Measurements from ENCODE around the gene AKR1B15. TPM values are rescaled to one million over a fixed set of nuclear protein-coding genes. Genes with fewer than 3 reads are reported as not detected.
A peak's percentile ranks its signal among the peaks of the same experiment; 100 is the strongest.

The AKR1B15 gene
- total RNA-seq, 2 donors from 2014 or later = 1.0 TPM; not detected in 1

DNA sequence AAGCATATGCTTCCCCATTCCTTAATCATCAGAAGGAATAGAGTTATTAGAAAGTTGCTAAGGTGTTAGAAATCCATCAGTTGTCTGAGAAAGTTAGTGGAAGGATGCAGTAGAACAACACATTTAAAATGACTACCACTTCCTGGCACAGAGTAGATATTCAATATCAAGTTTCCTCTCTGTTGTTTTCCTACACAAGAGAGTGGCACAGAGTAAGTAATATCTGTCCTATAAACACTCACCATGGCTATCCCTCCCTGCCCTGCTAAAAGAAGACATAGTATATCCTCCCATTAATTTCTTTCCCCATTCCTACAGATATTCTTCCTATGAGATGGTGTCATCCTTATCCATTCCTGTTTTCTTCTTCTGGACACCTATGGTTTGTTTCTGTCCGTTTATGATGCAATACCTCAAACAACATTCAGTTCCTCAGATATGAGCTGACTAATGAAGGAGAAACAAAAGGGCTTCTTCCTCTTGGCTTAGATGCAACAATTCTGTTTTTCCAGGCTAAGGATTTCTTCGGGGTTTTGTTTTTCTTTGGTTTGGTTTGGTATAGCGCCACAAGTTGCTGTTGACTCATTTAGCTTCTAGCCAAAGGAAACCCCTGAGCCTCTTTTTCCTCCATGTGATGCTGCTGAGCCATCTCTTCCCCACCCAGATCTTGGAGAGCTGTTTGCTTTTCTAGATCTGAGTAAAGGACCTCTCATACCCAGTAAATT lies 64.9 kb downstream of the AKR1B15 start:
- DNase-seq (ENCODE audit: low spot score) = no peak
- H3K36me3 ChIP-seq = no peaks in the 10 kb centered on the region
- no peaks in the 10 kb centered on the region for H3K27me3 ChIP-seq (replicated peaks; ENCODE audit: insufficient read depth)
- intact Hi-C loops (cut with DNase I) = no loop called here
- no peaks in the 10 kb centered on the region for H3K9me3 ChIP-seq
- H3K4me3 ChIP-seq = no peak overlapping the region
- no peaks in the 10 kb centered on the region for H3K4me1 ChIP-seq (replicated peaks)
- H3K27ac ChIP-seq = no peak overlapping the region
- WGBS = 11% methylated on average over 3 of the region's 3 CpGs
- TF ChIP-seq POLR2AphosphoS5 (IDR thresholded peaks at IDR 0.05) (peak; percentile 36), POLR2A (IDR thresholded peaks at IDR 0.05) (no peak)

DNA sequence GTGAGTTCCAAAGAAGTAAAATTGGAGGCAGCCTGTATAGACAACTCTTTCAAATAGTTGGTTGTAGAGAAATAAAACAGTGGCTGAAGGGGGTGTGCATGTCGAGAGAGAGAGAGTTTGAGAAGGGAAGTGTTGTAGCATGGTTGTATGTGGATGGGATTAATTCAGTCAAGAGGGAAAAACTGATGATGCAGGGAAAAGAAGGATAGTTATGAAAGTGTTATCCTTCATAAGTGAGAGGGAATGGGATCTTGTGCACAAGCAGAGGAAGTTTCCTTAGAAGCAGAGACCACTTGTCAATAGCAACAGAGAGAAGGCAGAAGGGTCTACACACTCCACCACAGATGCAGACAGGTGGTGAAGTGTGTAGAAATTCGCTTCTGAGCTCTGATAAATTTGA lies 67.7 kb downstream of the AKR1B15 start:
- intact Hi-C loops (cut with DNase I) = no loop called here
- TF ChIP-seq POLR2A (IDR thresholded peaks at IDR 0.05) (no peak), POLR2AphosphoS5 (IDR thresholded peaks at IDR 0.05) (no peak)
- TF ChIP-seq, protein P1, sequence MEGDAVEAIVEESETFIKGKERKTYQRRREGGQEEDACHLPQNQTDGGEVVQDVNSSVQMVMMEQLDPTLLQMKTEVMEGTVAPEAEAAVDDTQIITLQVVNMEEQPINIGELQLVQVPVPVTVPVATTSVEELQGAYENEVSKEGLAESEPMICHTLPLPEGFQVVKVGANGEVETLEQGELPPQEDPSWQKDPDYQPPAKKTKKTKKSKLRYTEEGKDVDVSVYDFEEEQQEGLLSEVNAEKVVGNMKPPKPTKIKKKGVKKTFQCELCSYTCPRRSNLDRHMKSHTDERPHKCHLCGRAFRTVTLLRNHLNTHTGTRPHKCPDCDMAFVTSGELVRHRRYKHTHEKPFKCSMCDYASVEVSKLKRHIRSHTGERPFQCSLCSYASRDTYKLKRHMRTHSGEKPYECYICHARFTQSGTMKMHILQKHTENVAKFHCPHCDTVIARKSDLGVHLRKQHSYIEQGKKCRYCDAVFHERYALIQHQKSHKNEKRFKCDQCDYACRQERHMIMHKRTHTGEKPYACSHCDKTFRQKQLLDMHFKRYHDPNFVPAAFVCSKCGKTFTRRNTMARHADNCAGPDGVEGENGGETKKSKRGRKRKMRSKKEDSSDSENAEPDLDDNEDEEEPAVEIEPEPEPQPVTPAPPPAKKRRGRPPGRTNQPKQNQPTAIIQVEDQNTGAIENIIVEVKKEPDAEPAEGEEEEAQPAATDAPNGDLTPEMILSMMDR (IDR thresholded peaks at IDR 0.05) = no peak
- no peak for DNase-seq (ENCODE audit: low spot score)
- no peaks in the 10 kb centered on the region for H3K27me3 ChIP-seq (replicated peaks; ENCODE audit: insufficient read depth)
- no peak overlapping the region for H3K4me3 ChIP-seq
- H3K4me1 ChIP-seq (replicated peaks) = no peaks in the 10 kb centered on the region
- 73% methylated on average over 2 of the region's 2 CpGs for WGBS
- H3K9me3 ChIP-seq = no peaks in the 10 kb centered on the region
- H3K27ac ChIP-seq = no peak overlapping the region
- no peaks in the 10 kb centered on the region for H3K36me3 ChIP-seq

DNA sequence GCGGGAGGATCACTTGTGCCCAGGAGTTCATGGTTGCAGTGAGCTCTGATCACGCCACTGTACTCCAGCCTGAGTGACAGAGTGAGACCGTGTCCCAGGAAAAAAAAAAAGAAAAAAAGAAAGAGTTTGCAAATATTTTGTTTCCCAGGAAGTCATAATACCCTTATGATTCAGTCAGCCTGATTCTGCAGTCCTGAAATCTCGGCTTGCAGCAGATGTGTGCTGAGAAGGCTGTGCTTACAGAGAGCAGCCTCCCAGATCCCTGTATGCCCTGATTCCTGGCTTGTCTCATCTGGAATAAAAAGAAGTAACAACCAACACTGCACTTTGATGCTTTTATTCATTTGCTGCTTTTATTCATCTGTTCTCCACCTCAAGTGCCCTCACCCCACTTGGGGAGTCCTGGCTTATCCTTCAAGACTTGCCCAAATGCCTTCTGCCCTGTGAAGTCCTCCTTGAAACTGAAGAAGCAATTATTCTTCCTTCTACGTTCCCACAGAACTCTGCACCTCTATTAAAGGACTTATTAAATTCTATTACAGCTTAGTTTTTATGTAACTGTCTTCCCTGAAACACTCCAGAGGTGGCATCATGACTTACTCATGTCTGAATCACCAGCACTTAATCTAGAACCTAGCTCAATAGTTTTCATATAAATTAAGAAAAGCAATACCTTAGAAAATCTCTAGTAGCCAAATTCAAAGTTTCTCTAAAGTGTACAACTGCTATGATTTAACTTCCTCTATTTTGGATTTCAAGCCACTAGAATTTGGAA lies 70.0 kb downstream of the AKR1B15 start:
- no peak overlapping the region for H3K27ac ChIP-seq

DNA sequence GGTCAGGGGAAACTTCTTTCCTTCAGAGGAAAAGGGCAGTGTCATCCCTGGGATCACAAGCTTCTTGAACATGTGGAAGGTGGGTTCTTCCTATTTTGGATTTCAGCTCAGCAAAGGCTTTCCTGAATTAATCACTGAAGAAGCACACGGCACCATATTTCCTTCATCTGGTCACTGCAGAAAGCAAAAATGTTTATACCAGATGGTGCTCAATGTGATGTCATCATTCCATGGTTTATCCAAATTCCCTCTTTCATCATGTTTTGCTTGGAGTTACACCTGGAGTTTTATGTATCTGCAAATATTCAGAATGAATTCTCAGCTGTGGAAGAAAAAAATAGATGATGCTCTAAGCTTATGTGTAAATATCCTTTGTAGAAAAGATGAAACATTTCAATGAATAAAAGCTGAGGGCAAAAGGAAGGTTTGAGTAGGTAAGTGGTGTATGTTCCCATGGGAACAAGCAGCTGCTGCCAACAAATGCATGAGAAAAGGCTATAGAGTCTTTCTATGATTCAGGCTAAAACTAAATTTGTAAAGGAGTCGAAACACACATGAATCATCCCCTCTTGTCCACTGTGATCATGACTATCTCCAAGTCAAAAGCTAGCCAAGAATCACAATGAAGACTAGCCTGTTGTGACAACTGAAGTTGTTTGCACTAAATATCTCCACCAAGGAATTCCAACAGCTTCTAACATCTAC lies 70.9 kb downstream of the AKR1B15 start:
- no peak overlapping the region for H3K4me3 ChIP-seq
- TF ChIP-seq POLR2AphosphoS5 (IDR thresholded peaks at IDR 0.05) = no peak
- no peak for TF ChIP-seq POLR2A (IDR thresholded peaks at IDR 0.05)
- TF ChIP-seq, protein P1 (IDR thresholded peaks at IDR 0.05) = no peak
- no peaks in the 10 kb centered on the region for H3K9me3 ChIP-seq
- intact Hi-C loops (cut with DNase I) = no loop called here
- H3K27me3 ChIP-seq (replicated peaks; ENCODE audit: insufficient read depth) = no peaks in the 10 kb centered on the region
- WGBS = 71% methylated on average over 2 of the region's 2 CpGs
- no peaks in the 10 kb centered on the region for H3K4me1 ChIP-seq (replicated peaks)
- H3K27ac ChIP-seq = no peak overlapping the region
- no peaks in the 10 kb centered on the region for H3K36me3 ChIP-seq
- DNase-seq (ENCODE audit: low spot score) = no peak

More for the DNA sequence above, 70.0 kb downstream of the AKR1B15 start:
- intact Hi-C loops (cut with DNase I) = no loop called here
- no peak for DNase-seq (ENCODE audit: low spot score)
- Histone ChIP-seq H3K4me1 (replicated peaks) (no peaks in the 10 kb centered on the region), H3K36me3 (no peaks in the 10 kb centered on the region), H3K27me3 (replicated peaks; ENCODE audit: insufficient read depth) (no peaks in the 10 kb centered on the region), H3K4me3 (no peak overlapping the region), H3K9me3 (no peaks in the 10 kb centered on the region)
- TF ChIP-seq POLR2AphosphoS5 (IDR thresholded peaks at IDR 0.05) = no peak
- TF ChIP-seq, protein P1 (IDR thresholded peaks at IDR 0.05) = no peak
- no peak for TF ChIP-seq POLR2A (IDR thresholded peaks at IDR 0.05)
- WGBS = 76% methylated on average over 5 of the region's 5 CpGs

DNA sequence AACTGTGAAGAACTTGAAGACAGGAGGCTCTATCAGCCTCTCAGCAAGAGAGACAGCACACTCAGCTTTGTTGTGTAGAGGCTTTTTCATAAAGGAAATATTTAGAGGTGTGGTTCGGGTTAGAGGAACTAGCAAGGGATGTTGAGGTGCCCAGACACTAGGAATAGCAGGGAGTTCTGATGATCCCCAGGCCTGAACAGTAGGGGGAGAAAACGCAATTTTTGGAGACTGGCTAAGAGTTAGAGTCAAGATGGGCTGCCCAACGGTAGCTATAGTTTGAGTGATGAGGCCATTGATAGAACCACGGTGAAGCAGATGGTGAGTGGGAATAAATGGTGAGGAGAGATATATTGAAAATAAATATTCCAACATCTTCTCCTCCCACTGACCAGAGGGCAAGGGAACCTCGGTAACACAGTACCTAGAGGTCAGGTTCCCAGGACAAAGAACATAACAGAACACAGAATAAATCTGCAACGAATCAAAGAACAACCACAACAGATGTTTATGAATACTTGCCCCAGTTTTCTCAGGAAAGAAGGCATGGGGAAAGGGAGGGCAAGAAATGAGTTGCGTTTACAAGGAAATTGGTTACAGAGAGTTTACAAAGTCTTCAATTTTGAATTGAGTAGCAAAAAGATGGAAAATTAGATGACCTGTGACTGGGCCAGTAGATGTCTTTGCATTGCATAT lies 73.5 kb downstream of the AKR1B15 start:
- no peaks in the 10 kb centered on the region for H3K9me3 ChIP-seq
- H3K4me1 ChIP-seq (replicated peaks) = no peaks in the 10 kb centered on the region
- DNase-seq (ENCODE audit: low spot score) = no peak
- 86% methylated on average over 7 of the region's 7 CpGs for WGBS
- H3K36me3 ChIP-seq = no peaks in the 10 kb centered on the region
- H3K27ac ChIP-seq = no peak overlapping the region
- intact Hi-C loops (cut with DNase I) = no loop called here
- TF ChIP-seq POLR2A (IDR thresholded peaks at IDR 0.05) (no peak), POLR2AphosphoS5 (IDR thresholded peaks at IDR 0.05) (no peak)
- TF ChIP-seq, protein P1 (IDR thresholded peaks at IDR 0.05) = no peak
- H3K27me3 ChIP-seq (replicated peaks; ENCODE audit: insufficient read depth) = no peaks in the 10 kb centered on the region
- H3K4me3 ChIP-seq = no peak overlapping the region
